HepG2 (cell line): ENCODE results near the gene BOLA2B. TPM values are rescaled to one million over a fixed set of nuclear protein-coding genes. Genes with fewer than 3 reads are reported as not detected.
"Not testable (repeated sequence)": the region's sequence is repeated elsewhere in the genome, so short reads cannot be mapped to it uniquely, and the experiment has no call there.

Source experiments
- ATAC-seq: fragments of 200-7000 bp; cut with Tn5 transposase; 3 replicates; pipeline ENCODE4 v1.9.1; 2020; ENCODE audit warnings: mild to moderate bottlenecking, moderate library complexity
- BruUV-seq: library from RNA; stranded (reverse); fragments of 400-500 nt; replicated peaks from 2 replicates; lab custom pipeline; 2021; lab: Mats Ljungman, UMichigan
- CTCF ChIA-PET: fragments of 300-600 bp; formaldehyde crosslinking; extraction: SDS; loops from one replicate; lab custom pipeline; 2021; ENCODE audit warnings: low total read pairs, inconsistent platforms, low intra/inter-chr PET ratio; lab: Yijun Ruan, JAX
- POLR2A ChIA-PET: fragments of 350-600 bp; sonication (Branson Sonifier 250); formaldehyde crosslinking; loops from one replicate; lab custom pipeline; 2020; ENCODE audit warnings: antibody characterized with exemption, inconsistent platforms; lab: Yijun Ruan, JAX
- DNase-seq: peaks from one replicate; pipeline ENCODE4 v3.0.0-alpha.2; 2015; ENCODE audit warnings: low spot score
- FAIRE-seq: peaks from 3 replicates; lab custom pipeline; 2011; peaks lifted over from hg19 to GRCh38; lab: Jason Lieb, UNC
- H2AFZ ChIP-seq: one replicate; pipeline ENCODE4 v1.6.1; 2011; ENCODE audit warnings: low read length, inconsistent platforms
- H3K27ac ChIP-seq: fragments of 300-600 bp; 3 replicates; pipeline ENCODE4 v1.8.0; 2011; ENCODE audit warnings: mixed run types, mild to moderate bottlenecking, mixed read lengths, low read length, inconsistent platforms; ENCODE audit not compliant: insufficient read depth; ENCODE audit errors: extremely low read length
- H3K27me3 ChIP-seq, 2 experiments: fragments of 200-600 bp in 1 of 2; 2 replicates in 1 of 2; 3 replicates in 1 of 2; pipeline versions ENCODE4 v1.6.0 to v1.8.0; 2011; ENCODE audit warnings: low read length in 2 of 2, mild to moderate bottlenecking in 2 of 2, moderate library complexity in 2 of 2, inconsistent platforms in 1 of 2; ENCODE audit not compliant: insufficient read depth in 2 of 2, control insufficient read depth in 1 of 2
- H3K36me3 ChIP-seq, 2 experiments: fragments of 200-600 bp in 1 of 2; replicated peaks in 1 of 2; 2 replicates in 1 of 2; 3 replicates in 1 of 2; pipeline versions ENCODE4 v1.5.1 to v1.8.0; 2011; ENCODE audit warnings: low read length in 2 of 2, inconsistent platforms in 1 of 2; ENCODE audit not compliant: insufficient read depth in 2 of 2, control insufficient read depth in 1 of 2
- H3K4me1 ChIP-seq: 2 replicates; pipeline ENCODE4 v1.5.1; 2012; ENCODE audit warnings: low read length, inconsistent platforms; ENCODE audit not compliant: insufficient read depth
- H3K4me2 ChIP-seq: 2 replicates; pipeline ENCODE4 v1.6.0; 2011; ENCODE audit warnings: low read depth, low read length, inconsistent platforms
- H3K4me3 ChIP-seq, 3 experiments: fragments of 200-600 bp in 1 of 3; sonication (generic), shearing (Covaris generic) in 1 of 3; replicated peaks in 1 of 3; 2 replicates each; pipeline ENCODE4 v1.5.1; 2011 to 2016; ENCODE audit warnings: low read length in 3 of 3, inconsistent platforms in 2 of 3, low read depth in 2 of 3, mild to moderate bottlenecking in 2 of 3, control low read depth in 1 of 3, mixed read lengths in 1 of 3; ENCODE audit not compliant: insufficient read depth in 1 of 3
- H3K79me2 ChIP-seq: one replicate; pipeline ENCODE4 v1.6.1; 2011; ENCODE audit warnings: low read length, inconsistent platforms; ENCODE audit not compliant: insufficient read depth
- H3K9ac ChIP-seq: 2 replicates; pipeline ENCODE4 v1.6.0; 2011; ENCODE audit warnings: mild to moderate bottlenecking, low read depth, low read length, inconsistent platforms; ENCODE audit not compliant: insufficient read depth
- H3K9me3 ChIP-seq: 2 replicates; pipeline ENCODE4 v1.5.1; 2012; ENCODE audit warnings: mild to moderate bottlenecking, low read length
- H4K20me1 ChIP-seq: 2 replicates; pipeline ENCODE4 v1.6.0; 2011; ENCODE audit warnings: inconsistent platforms, mild to moderate bottlenecking, low read length, moderate library complexity; ENCODE audit not compliant: insufficient read depth
- CEBPG ChIP-seq: IDR thresholded peaks from 2 replicates; pipeline ENCODE4 v1.6.1; 2016
- WGBS: methylation state at CpG from one replicate; pipeline ENCODE4 v1.1.6; 2017; ENCODE audit warnings: low lambda C conversion rate; 5-methylcytosine and 5-hydroxymethylcytosine counted together
- in situ Hi-C: cut with HindIII; loops from 2 replicates; pipeline ENCODE4 v1.10.0; 2017; ENCODE audit warnings: low pct_unique_long_range_greater_than_20kb; ENCODE audit not compliant: extremely low pct_ligation_motif_present
- intact Hi-C: fragments of 100-400 bp; cut with micrococcal nuclease; formaldehyde crosslinking; loops from one replicate; pipeline ENCODE4 v1.10.0; 2022; ENCODE audit not compliant: unreplicated experiment
- polyA plus RNA-seq, 8 experiments: library from polyadenylated mRNA; depleted of rRNA in 3 of 8; stranded (reverse) in 7 of 8; unstranded in 1 of 8; fragments of >200 nt; fragmentation: Illumina TruSeq in 4 of 8; extraction: Trizol in 4 of 8; gene quantifications; 2 replicates each; pipeline versions ENCODE4 v1.2.1 to v1.2.3, GENCODE V29; 2011 to 2016; ENCODE audit warnings: low read depth in 4 of 8, missing spikeins in 1 of 8, mixed read lengths in 1 of 8; ENCODE audit not compliant: insufficient read depth in 1 of 8
- total RNA-seq, 5 experiments: library from RNA; depleted of rRNA; stranded (reverse); fragments of >200 nt; fragmentation: Illumina TruSeq; extraction: Trizol; gene quantifications; 2 replicates each; pipeline ENCODE4 v1.2.3, GENCODE V29; 2016; ENCODE audit warnings: low read depth in 1 of 5

The BOLA2B gene
- total and polyA plus RNA-seq, 2 of the 13 experiments (the other 11 are each of a cell fraction or from before 2014, with no cell fraction given): 63.8 to 295 TPM

- in situ Hi-C loops: not testable (repeated sequence)
- TF ChIP-seq CEBPG (CRISPR knock-in tag): 0 out of 2 replicates have a peak, but pooled peaks have one; percentile 9
- TF ChIP-seq, all 625 proteins: peak for 1; not testable (repeated sequence) for 624
- H3K36me3 ChIP-seq, H4K20me1 ChIP-seq, H3K9ac ChIP-seq, H3K79me2 ChIP-seq, H3K4me2 ChIP-seq, H3K27me3 ChIP-seq, H2AFZ ChIP-seq, CTCF ChIA-PET, POLR2A ChIA-PET, FAIRE-seq, BruUV-seq, H3K4me3 ChIP-seq, ATAC-seq, H3K9me3 ChIP-seq, intact Hi-C loops, H3K4me1 ChIP-seq, H3K27ac ChIP-seq, DNase-seq: not testable (repeated sequence)
- 50% methylated on average over 1 of the region's 2 CpGs for WGBS
These were observed 3.5 kb upstream of the BOLA2B start for GRCh38 chr16:30197001-30197400.

GRCh38 chr16:30194172-30194925 lies 883 bp upstream of the BOLA2B start:
- H3K9me3 ChIP-seq, DNase-seq, intact Hi-C loops, H3K27me3 ChIP-seq, POLR2A ChIA-PET, CTCF ChIA-PET, H2AFZ ChIP-seq, H3K79me2 ChIP-seq, in situ Hi-C loops, H4K20me1 ChIP-seq, H3K27ac ChIP-seq, H3K36me3 ChIP-seq, FAIRE-seq, H3K4me1 ChIP-seq: not testable (repeated sequence)
- TSS peak; percentile 96 for BruUV-seq
- 40% methylated on average over 14 of the region's 60 CpGs for whole genome bisulfite sequencing
- peak overlapping the region; percentile 61 for H3K4me2 ChIP-seq
- peak overlapping the region; percentile 29; the same call in 1 of the 2 replicates for H3K9ac ChIP-seq
- peak overlapping the region in 2 of 3 experiments; percentile 60 to 71; a peak in 3 of 6 replicates for H3K4me3 ChIP-seq
- ATAC-seq: peak; percentile 84

DNA sequence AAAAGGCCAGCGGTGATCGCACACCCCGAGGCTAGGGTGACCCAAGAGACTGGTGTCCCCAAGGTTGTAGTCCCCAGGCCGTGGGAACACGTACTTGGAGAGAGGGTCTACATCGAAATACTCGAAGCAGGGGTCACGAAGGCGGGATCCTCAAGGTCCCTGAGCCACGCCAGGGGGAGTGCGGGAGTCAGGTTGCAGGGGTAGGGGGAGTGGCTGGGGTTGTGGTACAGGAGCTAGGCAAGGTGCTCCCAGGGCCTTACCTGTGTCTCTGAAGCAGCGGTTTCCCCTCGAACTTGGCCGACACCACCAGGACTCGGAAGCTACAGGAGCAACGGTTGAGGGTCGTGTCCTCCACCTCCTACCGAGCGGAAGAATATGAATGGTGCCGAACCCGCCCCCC lies 368 bp downstream of the BOLA2B start:
- H3K9me3 ChIP-seq, BruUV-seq, H3K4me3 ChIP-seq, POLR2A ChIA-PET, intact Hi-C loops, H3K9ac ChIP-seq, H4K20me1 ChIP-seq, H2AFZ ChIP-seq, H3K4me2 ChIP-seq, H3K4me1 ChIP-seq, DNase-seq, H3K79me2 ChIP-seq, CTCF ChIA-PET, in situ Hi-C loops, H3K36me3 ChIP-seq, H3K27me3 ChIP-seq, H3K27ac ChIP-seq: not testable (repeated sequence)
- no CpG with 5 or more reads among the region's 21 CpGs for WGBS
- ATAC-seq (peak; percentile 49), FAIRE-seq (peak; percentile 43)

DNA sequence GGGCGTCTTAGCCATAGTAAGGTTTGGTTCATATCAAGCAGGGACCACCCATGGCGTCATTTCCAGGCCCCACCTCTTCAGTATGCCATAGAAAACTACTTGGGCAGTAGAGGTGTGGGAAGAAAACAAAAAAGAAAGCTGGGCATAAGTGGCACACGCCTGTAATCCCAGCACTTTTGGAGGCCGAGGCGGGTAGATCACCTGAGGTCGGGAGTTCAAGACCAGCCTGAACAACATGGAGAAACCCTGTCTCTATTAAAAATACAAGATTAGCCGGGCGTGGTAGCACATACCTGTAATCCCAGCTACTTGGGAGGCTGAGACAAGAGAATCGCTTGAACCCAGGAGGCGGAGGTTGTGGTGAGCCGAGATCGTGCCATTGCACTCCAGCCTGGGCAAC lies 2.3 kb downstream of the BOLA2B start:
- DNase-seq, intact Hi-C loops, in situ Hi-C loops, H3K79me2 ChIP-seq, H3K27me3 ChIP-seq, H3K27ac ChIP-seq, H3K4me1 ChIP-seq, CTCF ChIA-PET, H4K20me1 ChIP-seq, H2AFZ ChIP-seq, FAIRE-seq, H3K9me3 ChIP-seq, ATAC-seq, H3K4me2 ChIP-seq, H3K4me3 ChIP-seq, H3K9ac ChIP-seq, BruUV-seq, POLR2A ChIA-PET, H3K36me3 ChIP-seq: not testable (repeated sequence)
- WGBS: 97% methylated on average over 6 of the region's 12 CpGs
